Measurements from ENCODE around the gene GNB1L.

- no peak for TF ChIP-seq EP300 (conservative IDR thresholded peaks at IDR 0.05; ENCODE audit: poor library complexity, severe bottlenecking)
- TF ChIP-seq CTCF (IDR thresholded peaks at IDR 0.05; ENCODE audit: poor library complexity, severe bottlenecking) = no peak
- TF ChIP-seq EZH2 (IDR thresholded peaks at IDR 0.05; ENCODE audit: borderline replicate concordance, insufficient read depth, low read length, poor library complexity, severe bottlenecking) = no peak
- no peak for TF ChIP-seq POLR2AphosphoS5 (IDR thresholded peaks at IDR 0.05)
- TF ChIP-seq RAD21 (conservative IDR thresholded peaks at IDR 0.05) = no peak
- TF ChIP-seq TAF1 (IDR thresholded peaks at IDR 0.05; ENCODE audit: low read depth) = no peak
- TF ChIP-seq REST (IDR thresholded peaks at IDR 0.05; ENCODE audit: borderline replicate concordance) = no peak
- TF ChIP-seq MXI1 (conservative IDR thresholded peaks at IDR 0.05; ENCODE audit: poor library complexity, severe bottlenecking) = no peak
Observed at GRCh38 chr22:19902245-19902715, 47.6 kb upstream of the GNB1L start.
